HG03066 (cell line): ENCODE data around the gene ZBTB1.
"Not testable (repeated sequence)": the region's sequence is repeated elsewhere in the genome, so short reads cannot be mapped to it uniquely, and the experiment has no call there.

Source experiments
- ATAC-seq: cut with Tn5 transposase; IDR thresholded peaks from one replicate; pipeline ENCODE4 v1.9.1; 2021; ENCODE audit warnings: low read depth; ENCODE audit not compliant: unreplicated experiment

The ZBTB1 gene

DNA sequence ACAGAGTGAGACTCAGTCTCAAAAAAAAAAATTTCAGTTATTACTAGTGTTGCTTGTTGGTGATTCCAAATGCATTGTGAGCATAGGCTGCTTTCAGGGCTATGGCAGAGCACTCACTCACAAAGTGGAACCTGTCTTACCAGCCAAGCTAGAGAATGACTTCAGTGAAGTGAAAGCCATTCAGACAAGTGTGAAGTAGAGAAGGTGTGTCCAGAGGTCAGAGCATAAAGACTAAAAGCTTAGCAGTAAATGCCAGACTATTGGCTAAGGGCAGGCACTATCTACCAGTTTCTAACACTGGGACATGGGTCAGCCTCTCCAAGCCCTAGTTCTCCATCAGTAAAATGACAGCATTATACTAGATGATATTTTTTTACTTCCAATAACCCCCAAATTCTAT is 57.9 kb downstream of the ZBTB1 start:
- ATAC-seq, result no peak

- ATAC-seq, result no peak
Observed at GRCh38 chr14:64563696-64564095, 59.1 kb downstream of the ZBTB1 start.

DNA sequence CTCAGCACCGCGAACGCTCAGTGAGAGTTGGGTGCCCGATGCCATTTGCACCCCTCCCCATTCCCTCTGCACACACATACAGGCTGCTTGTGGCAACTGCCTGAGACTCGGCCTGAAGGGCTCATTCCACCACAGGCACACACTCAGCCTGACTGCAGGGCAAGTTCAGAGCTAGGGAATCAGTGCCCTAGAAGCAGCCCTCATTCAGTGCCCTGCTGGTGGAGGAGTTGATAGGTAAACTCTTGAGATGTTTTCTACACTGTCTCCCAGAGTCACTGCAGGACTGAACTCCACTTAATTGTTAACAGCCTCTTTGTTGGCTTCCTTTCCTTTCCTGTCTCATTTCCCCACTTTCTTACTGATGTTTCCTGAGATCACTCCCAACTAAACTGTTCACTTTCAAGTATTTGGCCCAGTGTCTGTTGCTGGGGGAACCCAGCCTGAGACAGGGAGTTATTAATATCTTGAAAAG is 62.1 kb downstream of the ZBTB1 start:
- no peak for ATAC-seq

DNA sequence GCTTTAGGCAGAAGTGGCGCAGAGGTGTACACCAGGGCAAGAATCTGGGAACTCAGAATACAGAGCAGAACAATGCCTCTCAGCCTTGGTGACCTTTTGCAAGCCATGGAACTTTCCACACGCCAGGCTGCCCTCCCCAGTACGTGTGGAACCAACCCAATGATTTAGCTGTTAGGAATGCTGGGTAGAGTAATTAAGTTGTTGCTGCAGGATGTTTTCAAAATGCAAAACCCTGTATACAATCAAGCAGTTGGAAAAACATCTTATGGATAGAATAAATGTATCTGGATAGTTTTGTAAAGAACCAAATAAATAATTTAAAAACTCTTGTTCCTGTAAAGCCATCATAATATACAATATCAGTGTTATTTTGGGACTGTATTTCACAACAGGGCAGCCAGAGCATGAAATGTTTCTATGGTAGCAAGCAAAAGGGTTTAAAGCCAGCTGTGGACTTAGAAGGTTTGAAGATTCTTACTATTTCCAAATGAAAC is 64.6 kb downstream of the ZBTB1 start:
- no peak for ATAC-seq

GRCh38 chr14:64569646-64570045 is 65.1 kb downstream of the ZBTB1 start:
- ATAC-seq, result not testable (repeated sequence)

- no peak for ATAC-seq
Observed at GRCh38 chr14:64572386-64573104, 68.0 kb downstream of the ZBTB1 start.

- ATAC-seq, result no peak
Observed at GRCh38 chr14:64573109-64573508, 68.5 kb downstream of the ZBTB1 start.
